ENCODE measurements around the gene ACVRL1. TPM values are rescaled to one million over a fixed set of nuclear protein-coding genes. Genes with fewer than 3 reads are reported as not detected.
A peak's percentile ranks its signal among the peaks of the same experiment; 100 is the strongest.

Gene ACVRL1
- total RNA-seq, 1 donor from 2014 or later = under 0.01 TPM

DNA sequence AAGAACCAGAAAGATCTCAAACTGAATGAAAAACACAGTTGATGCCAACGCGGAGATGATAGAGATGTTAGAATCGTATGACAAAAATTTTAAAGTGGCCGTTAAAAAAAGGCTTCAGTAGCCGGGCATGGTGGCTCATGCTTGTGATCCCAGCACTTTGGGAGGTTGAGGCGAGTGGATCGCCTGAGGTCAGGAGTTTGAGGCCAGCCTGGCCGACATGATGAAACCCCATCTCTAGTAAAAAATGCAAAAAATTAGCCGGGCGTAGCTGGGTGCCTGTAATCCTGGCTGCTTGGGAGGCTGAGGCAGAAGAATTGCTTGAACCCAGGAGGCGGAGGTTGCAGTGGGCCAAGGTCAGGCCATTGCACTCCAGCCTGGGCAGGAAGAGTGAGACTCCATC, 5.4 kb upstream of the ACVRL1 start:
- Histone ChIP-seq H3K36me3 (ENCODE audit: control insufficient read depth, insufficient read depth, low read length) (no peaks in the 10 kb centered on the region), H3K27me3 (ENCODE audit: control insufficient read depth, insufficient read depth, low read length) (peaks cover 2% of the 10 kb centered on the region), H3K4me3 (ENCODE audit: low read depth, low read length) (no peak overlapping the region)
- TF ChIP-seq CTCF (IDR thresholded peaks at IDR 0.05; ENCODE audit: insufficient read depth, low read length, severe bottlenecking) = no peak
- no peak for FAIRE-seq
- DNase-seq (ENCODE audit: low read depth) = no peak

GRCh38 chr12:51904951-51905470, 2.3 kb upstream of the ACVRL1 start:
- peak; percentile 44 for DNase-seq (ENCODE audit: low read depth)
- FAIRE-seq = no peak
- no peak overlapping the region for H3K4me3 ChIP-seq (ENCODE audit: low read depth, low read length)
- H3K27me3 ChIP-seq (ENCODE audit: control insufficient read depth, insufficient read depth, low read length) = peaks cover 18% of the 10 kb centered on the region
- TF ChIP-seq CTCF (IDR thresholded peaks at IDR 0.05; ENCODE audit: insufficient read depth, low read length, severe bottlenecking) = no peak
- H3K36me3 ChIP-seq (ENCODE audit: control insufficient read depth, insufficient read depth, low read length) = no peaks in the 10 kb centered on the region

DNA sequence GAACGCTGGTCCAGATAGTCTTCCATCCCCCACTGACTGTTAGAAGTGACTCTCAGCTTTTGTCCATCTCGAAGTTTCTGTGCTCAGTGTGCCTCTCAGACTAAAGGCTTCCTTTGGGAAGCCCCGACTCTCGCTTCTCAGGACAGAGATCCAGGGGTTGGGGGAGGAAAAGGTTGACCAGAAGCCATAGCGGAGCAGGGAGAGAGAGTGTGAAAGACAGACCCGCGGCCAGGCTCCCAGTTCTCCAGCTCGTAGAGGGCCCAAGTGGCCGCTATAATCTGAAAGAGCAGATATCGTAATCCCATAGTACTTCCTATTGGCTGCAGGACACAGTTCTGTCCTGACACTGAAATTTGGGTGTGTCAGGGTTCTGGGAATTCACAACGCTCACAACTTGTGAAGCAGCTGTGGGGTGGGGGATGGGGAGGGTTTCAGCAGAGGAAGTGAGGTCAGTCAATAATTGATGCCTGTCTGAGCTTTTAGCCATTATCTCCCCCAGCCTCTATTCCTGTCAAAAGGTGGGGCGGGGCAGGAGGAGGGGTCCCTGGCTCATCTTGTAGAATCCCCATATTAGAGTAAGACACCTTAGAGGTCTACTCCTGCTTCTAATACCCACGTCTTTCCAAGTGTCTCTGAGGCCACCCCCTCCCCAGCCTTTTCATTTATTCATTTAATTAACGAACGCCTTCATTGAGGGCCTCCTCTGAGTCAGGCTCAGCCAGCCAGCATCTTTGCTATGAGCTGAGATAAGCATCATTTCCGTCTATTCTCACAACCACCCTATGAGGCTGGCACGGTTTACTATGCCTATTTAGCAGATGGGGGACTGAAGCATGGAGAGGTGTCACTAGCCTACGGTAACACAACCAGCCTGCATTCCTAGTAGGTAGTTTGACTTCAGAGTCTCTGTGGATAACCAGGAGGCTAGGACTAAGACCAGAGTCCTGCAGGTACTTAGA, 1.6 kb upstream of the ACVRL1 start:
- peaks cover 21% of the 10 kb centered on the region for H3K27me3 ChIP-seq (ENCODE audit: control insufficient read depth, insufficient read depth, low read length)
- no peak for TF ChIP-seq CTCF (IDR thresholded peaks at IDR 0.05; ENCODE audit: insufficient read depth, low read length, severe bottlenecking)
- H3K4me3 ChIP-seq (ENCODE audit: low read depth, low read length) = no peak overlapping the region
- DNase-seq (ENCODE audit: low read depth) = no peak
- no peaks in the 10 kb centered on the region for H3K36me3 ChIP-seq (ENCODE audit: control insufficient read depth, insufficient read depth, low read length)
- FAIRE-seq = no peak

DNA sequence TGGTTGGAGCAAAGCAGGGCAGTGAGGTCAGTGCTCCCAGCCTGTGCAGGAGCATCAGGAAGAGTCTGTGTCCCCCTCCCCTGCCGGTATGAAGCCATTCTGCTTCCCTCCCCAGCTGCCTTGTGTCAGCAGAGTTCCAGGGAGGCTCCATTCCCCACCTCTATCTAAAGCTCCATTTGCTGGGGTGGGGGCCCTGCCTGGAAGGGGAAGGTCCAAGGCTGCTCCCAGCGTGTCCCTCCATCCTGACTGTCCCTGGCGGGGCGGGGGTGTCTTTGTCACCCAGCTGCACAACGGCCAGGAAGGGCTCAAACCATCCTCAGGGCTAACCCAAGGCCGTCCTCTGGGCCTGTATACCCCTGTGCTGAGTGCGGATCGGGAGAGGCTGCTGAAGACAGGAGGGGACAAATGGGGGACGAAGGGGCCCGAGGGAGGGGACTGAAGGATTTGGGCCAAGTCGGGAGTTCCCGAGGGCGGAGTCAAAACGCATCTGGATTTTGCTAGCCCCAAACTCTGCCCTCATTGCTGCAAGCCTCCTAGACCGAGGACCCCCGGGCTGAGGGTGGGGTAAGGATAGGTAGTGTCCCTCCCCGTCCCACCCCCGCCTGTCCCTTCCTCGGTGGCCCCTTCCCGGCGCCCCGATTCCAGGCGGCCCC, 748 bp upstream of the ACVRL1 start:
- Histone ChIP-seq H3K27me3 (ENCODE audit: control insufficient read depth, insufficient read depth, low read length) (peaks cover 26% of the 10 kb centered on the region), H3K4me3 (ENCODE audit: low read depth, low read length) (no peak overlapping the region), H3K36me3 (ENCODE audit: control insufficient read depth, insufficient read depth, low read length) (no peaks in the 10 kb centered on the region)
- no peak for TF ChIP-seq CTCF (IDR thresholded peaks at IDR 0.05; ENCODE audit: insufficient read depth, low read length, severe bottlenecking)
- DNase-seq (ENCODE audit: low read depth) (no peak), FAIRE-seq (no peak)

DNA sequence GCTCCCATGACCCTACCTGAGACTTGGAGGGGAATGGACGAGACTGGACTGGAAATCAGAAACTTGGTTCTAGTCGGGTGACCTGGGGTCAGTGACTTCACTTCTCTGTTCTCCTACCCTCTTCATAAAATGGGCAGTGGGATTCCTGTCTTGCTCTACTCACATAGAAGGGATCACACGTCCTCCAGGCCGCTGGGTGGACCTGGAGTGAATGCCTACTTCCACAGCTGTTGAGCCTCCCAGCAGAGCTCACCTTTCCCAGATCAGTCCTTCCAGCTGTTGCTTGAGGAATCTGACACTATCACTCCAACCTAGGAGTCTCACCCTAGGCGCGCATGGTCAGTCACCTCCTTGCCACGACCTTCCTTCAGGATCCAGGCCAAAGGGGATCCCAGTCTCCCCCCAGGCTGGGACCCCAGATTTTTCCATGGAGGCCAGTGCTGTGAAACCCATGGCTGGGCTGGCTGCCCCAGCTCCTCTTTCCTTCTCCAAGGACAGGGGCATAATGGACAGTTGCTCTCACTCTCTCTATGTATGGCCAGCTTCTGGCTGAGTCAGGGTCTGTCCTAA, 637 bp downstream of the ACVRL1 start:
- H3K4me3 ChIP-seq (ENCODE audit: low read depth, low read length) = no peak overlapping the region
- DNase-seq (ENCODE audit: low read depth) = no peak
- peaks cover 26% of the 10 kb centered on the region for H3K27me3 ChIP-seq (ENCODE audit: control insufficient read depth, insufficient read depth, low read length)

More for the DNA sequence above, 637 bp downstream of the ACVRL1 start:
- TF ChIP-seq CTCF (IDR thresholded peaks at IDR 0.05; ENCODE audit: insufficient read depth, low read length, severe bottlenecking) = no peak
- no peak for FAIRE-seq
- H3K36me3 ChIP-seq (ENCODE audit: control insufficient read depth, insufficient read depth, low read length) = no peaks in the 10 kb centered on the region
